IMR-90 (cell line): ENCODE data around the gene ERP27. TPM values are rescaled to one million over a fixed set of nuclear protein-coding genes. Genes with fewer than 3 reads are reported as not detected.

ENCODE experiments used
- ATAC-seq: fragments of 200-7000 bp; cut with Tn5 transposase; 2 replicates; pipeline ENCODE4 v1.9.1; 2020; ENCODE audit warnings: low read depth, mild to moderate bottlenecking, moderate library complexity
- BruUV-seq: library from RNA; stranded (reverse); fragments of 400-500 nt; replicated peaks from 2 replicates; lab custom pipeline; 2021; lab: Mats Ljungman, UMichigan
- CTCF ChIA-PET: fragments of 300-600 bp; formaldehyde crosslinking; extraction: SDS; loops from one replicate; lab custom pipeline; 2021; ENCODE audit warnings: antibody characterized with exemption; lab: Yijun Ruan, JAX
- POLR2A ChIA-PET: fragments of 300-600 bp; sonication (Branson Sonifier 250); formaldehyde crosslinking; loops from one replicate; lab custom pipeline; 2022; ENCODE audit warnings: antibody characterized with exemption; ENCODE audit not compliant: unreplicated experiment; lab: Charles Lee
- DNase-seq: peaks from one replicate; pipeline ENCODE4 v3.0.0; 2013
- H2AFZ ChIP-seq: replicated peaks from 2 replicates; pipeline ENCODE3; 2013; ENCODE audit warnings: low read length, mild to moderate bottlenecking; ENCODE audit not compliant: poor library complexity
- H2AK5ac ChIP-seq: 2 replicates; pipeline ENCODE4 v1.6.1; 2013; ENCODE audit warnings: low read depth, low read length, inconsistent platforms
- H2AK9ac ChIP-seq: replicated peaks from 2 replicates; pipeline ENCODE3; 2013; ENCODE audit warnings: mild to moderate bottlenecking, low read depth, low read length, moderate library complexity; ENCODE audit not compliant: poor library complexity
- H2BK120ac ChIP-seq: 2 replicates; pipeline ENCODE4 v1.6.1; 2013; ENCODE audit warnings: low read depth, low read length, inconsistent platforms
- H2BK15ac ChIP-seq: 3 replicates; pipeline ENCODE4 v1.6.1; 2013; ENCODE audit warnings: low read depth, low read length, inconsistent platforms
- H2BK20ac ChIP-seq: 2 replicates; pipeline ENCODE4 v1.6.1; 2013; ENCODE audit warnings: low read depth, mild to moderate bottlenecking, inconsistent platforms, low read length, moderate library complexity
- H2BK5ac ChIP-seq: 2 replicates; pipeline ENCODE4 v1.6.1; 2013; ENCODE audit warnings: mild to moderate bottlenecking, low read depth, low read length, inconsistent platforms; ENCODE audit not compliant: poor library complexity, severe bottlenecking
- H3K14ac ChIP-seq: replicated peaks from 2 replicates; pipeline ENCODE4 v1.6.1; 2013; ENCODE audit warnings: low read depth, low read length, inconsistent platforms
- H3K18ac ChIP-seq: 2 replicates; pipeline ENCODE4 v1.6.1; 2013; ENCODE audit warnings: low read depth, low read length, control low read depth
- H3K23ac ChIP-seq: 2 replicates; pipeline ENCODE4 v1.6.1; 2013; ENCODE audit warnings: low read depth, low read length, inconsistent platforms
- H3K27ac ChIP-seq: 2 replicates; pipeline ENCODE4 v1.5.1; 2013; ENCODE audit warnings: mild to moderate bottlenecking, control low read depth, low read length; ENCODE audit not compliant: insufficient read depth
- H3K27me3 ChIP-seq: 2 replicates; pipeline ENCODE4 v1.6.1; 2013; ENCODE audit warnings: low read length; ENCODE audit not compliant: control insufficient read depth, insufficient read depth
- H3K36me3 ChIP-seq: 2 replicates; pipeline ENCODE4 v1.6.1; 2013; ENCODE audit warnings: low read length, mixed read lengths; ENCODE audit not compliant: control insufficient read depth, insufficient read depth
- H3K4ac ChIP-seq: 2 replicates; pipeline ENCODE4 v1.6.1; 2013; ENCODE audit warnings: low read depth, low read length, inconsistent platforms
- H3K4me1 ChIP-seq: 2 replicates; pipeline ENCODE4 v1.6.1; 2013; ENCODE audit warnings: low read length, mixed read lengths; ENCODE audit not compliant: control insufficient read depth, insufficient read depth
- H3K4me2 ChIP-seq: 2 replicates; pipeline ENCODE4 v1.6.1; 2013; ENCODE audit warnings: low read depth, mild to moderate bottlenecking, control low read depth, low read length, moderate library complexity
- H3K4me3 ChIP-seq: 2 replicates; pipeline ENCODE4 v1.5.1; 2013; ENCODE audit warnings: low read depth, mild to moderate bottlenecking, control low read depth, low read length, moderate library complexity; ENCODE audit not compliant: insufficient read depth
- H3K56ac ChIP-seq: 2 replicates; pipeline ENCODE4 v1.6.1; 2013; ENCODE audit warnings: low read length, inconsistent platforms; ENCODE audit not compliant: insufficient read depth; ENCODE audit errors: extremely low read depth
- H3K79me1 ChIP-seq, 2 experiments: 2 replicates each; pipeline ENCODE4 v1.6.1; 2013; ENCODE audit warnings: low read length in 2 of 2, inconsistent platforms in 1 of 2, low read depth in 1 of 2
- H3K9ac ChIP-seq: 2 replicates; pipeline ENCODE4 v1.6.1; 2013; ENCODE audit warnings: low read depth, low read length, control low read depth
- H3K9me1 ChIP-seq: 2 replicates; pipeline ENCODE4 v1.6.1; 2013; ENCODE audit warnings: low read length, inconsistent platforms; ENCODE audit not compliant: insufficient read depth
- H3K9me3 ChIP-seq: 2 replicates; pipeline ENCODE4 v1.6.1; 2013; ENCODE audit warnings: low read length; ENCODE audit not compliant: control insufficient read depth, insufficient read depth
- H4K20me1 ChIP-seq: 2 replicates; pipeline ENCODE4 v1.6.1; 2013; ENCODE audit warnings: low read length, inconsistent platforms; ENCODE audit not compliant: insufficient read depth
- H4K5ac ChIP-seq: 2 replicates; pipeline ENCODE4 v1.6.1; 2013; ENCODE audit warnings: mild to moderate bottlenecking, low read depth, low read length, control low read depth
- H4K8ac ChIP-seq, 2 experiments: 2 replicates each; pipeline ENCODE4 v1.6.1; 2013; ENCODE audit warnings: low read depth in 2 of 2, low read length in 2 of 2, control low read depth in 1 of 2, inconsistent platforms in 1 of 2
- H4K91ac ChIP-seq: 2 replicates; pipeline ENCODE4 v1.6.1; 2013; ENCODE audit warnings: low read depth, low read length, inconsistent platforms; ENCODE audit not compliant: insufficient read depth
- ELK1 ChIP-seq: fragments of 150-350 bp; IDR thresholded peaks from 2 replicates; pipeline ENCODE4 v1.6.1; 2016; ENCODE audit warnings: low read depth, mild to moderate bottlenecking, low read length, moderate library complexity, borderline replicate concordance
- POLR2A ChIP-seq: IDR thresholded peaks from 2 replicates; pipeline ENCODE4 v1.6.1; 2012; ENCODE audit warnings: mild to moderate bottlenecking, low read depth, low read length
- WGBS, 2 experiments: methylation state at CpG; one replicate each; pipeline versions ENCODE4 v1.1.5 to v1.1.7; 2013; ENCODE audit warnings: missing lambda C conversion rate in 2 of 2; ENCODE audit not compliant: insufficient read length in 1 of 2; ENCODE audit errors: extremely low coverage in 2 of 2; 5-methylcytosine and 5-hydroxymethylcytosine counted together
- dilution Hi-C: fragments of 300-500 bp; cut with HindIII; formaldehyde crosslinking; loops from one replicate; pipeline ENCODE4 v1.14.3; 2018; ENCODE audit warnings: low sequenced_read_pairs; ENCODE audit not compliant: unreplicated experiment
- in situ Hi-C: fragments of 300-500 bp; cut with MboI; formaldehyde crosslinking; loops from 3 replicates; pipeline ENCODE4 v1.14.3; 2019; ENCODE audit warnings: low sequenced_read_pairs, inconsistent platforms, mixed read lengths
- intact Hi-C: fragments of 100-400 bp; cut with micrococcal nuclease; formaldehyde crosslinking; loops from 2 replicates; pipeline ENCODE4 v1.10.0; 2022
- polyA plus RNA-seq, 3 experiments: library from polyadenylated mRNA; depleted of rRNA; stranded (reverse); fragments of >200 nt; gene quantifications; 2 replicates each; pipeline ENCODE4 v1.2.3, GENCODE V29; 2012; ENCODE audit warnings: low replicate concordance in 1 of 3
- total RNA-seq: library from RNA; depleted of rRNA; stranded (reverse); fragments of >200 nt; gene quantifications from 2 replicates; pipeline ENCODE4 v1.2.3, GENCODE V29; 2012

ERP27 gene
- total and polyA plus RNA-seq, 2 of the 4 experiments (the other 2 are of a cell fraction), result not detected

- no peak overlapping the region for H3K4me3 ChIP-seq
- no peak overlapping the region; the same call in 1 of the 2 replicates for H3K18ac ChIP-seq
- BruUV-seq, result no TSS peak
- H3K23ac ChIP-seq, result no peak overlapping the region
- no peak overlapping the region for H3K4ac ChIP-seq
- no peak overlapping the region for H2AK9ac ChIP-seq
- H2BK20ac ChIP-seq, result no peak overlapping the region
- H3K4me2 ChIP-seq, result no peak overlapping the region
- in situ Hi-C loops, result loop anchor here (25.0 kb wide), 1 partner anchor 747 kb away; no protein-coding TSS in a partner anchor
- no peaks in the 10 kb centered on the region for H3K9me1 ChIP-seq
- H2AK5ac ChIP-seq, result no peak overlapping the region
- H3K9ac ChIP-seq, result no peak overlapping the region
- H2BK120ac ChIP-seq, result no peak overlapping the region
- CTCF ChIA-PET, result interaction anchor here (0.6 kb wide), 1 partner anchor 122 kb away, joined by 4 read pairs; no protein-coding TSS in a partner anchor
- no CpG with 5 or more reads among the region's 1 CpG for WGBS, 2 experiments
- dilution Hi-C loops, result no loop called here
- no peaks in the 10 kb centered on the region for H4K20me1 ChIP-seq
- no peaks in the 10 kb centered on the region for H3K36me3 ChIP-seq
- peaks cover 2% of the 10 kb centered on the region; the same call in 1 of the 2 replicates for H3K4me1 ChIP-seq
- ATAC-seq (no peak), DNase-seq (no peak)
- H3K27ac ChIP-seq, result no peak overlapping the region
- H3K14ac ChIP-seq, result no peak overlapping the region
- H2AFZ ChIP-seq, result no peak overlapping the region
- H4K5ac ChIP-seq, result no peak overlapping the region
- intact Hi-C loops, result no loop called here
- H3K79me1 ChIP-seq, result no peaks in the 10 kb centered on the region
- H2BK5ac ChIP-seq, result no peak overlapping the region
- no peaks in the 10 kb centered on the region for H3K9me3 ChIP-seq
- POLR2A ChIA-PET, result interaction anchor here (0.6 kb wide), 1 partner anchor 227 kb away, joined by 9 read pairs; no protein-coding TSS in a partner anchor
- TF ChIP-seq ELK1 (no peak), POLR2A (no peak)
- no peak overlapping the region for H3K56ac ChIP-seq
- H2BK15ac ChIP-seq, result no peak overlapping the region
- H3K27me3 ChIP-seq, result peaks cover 3% of the 10 kb centered on the region; the same call in 1 of the 2 replicates
- H4K8ac ChIP-seq, result no peak overlapping the region
- H4K91ac ChIP-seq, result no peak overlapping the region
Observed at GRCh38 chr12:14984036-14984435, 45.7 kb upstream of the ERP27 start.
